ENCODE data around the gene BCKDK.

- no peak for TF ChIP-seq CTCF (IDR thresholded peaks at IDR 0.05; ENCODE audit: low read depth, low read length, poor library complexity, severe bottlenecking)
- TF ChIP-seq EZH2phosphoT487 (IDR thresholded peaks at IDR 0.05; ENCODE audit: borderline replicate concordance, low read length) = no peak
Observed at GRCh38 chr16:31083081-31083480, 25.1 kb upstream of the BCKDK start.
